Endothelial cell (in vitro differentiated cells): ENCODE measurements around the gene BAZ1B. TPM values are rescaled to one million over a fixed set of nuclear protein-coding genes. Genes with fewer than 3 reads are reported as not detected.
"Not testable (repeated sequence)": the region's sequence is repeated elsewhere in the genome, so short reads cannot be mapped to it uniquely, and the experiment has no call there.

Experiments
- DNase-seq: peaks from one replicate; pipeline ENCODE4 v3.0.0; 2021; ENCODE audit warnings: low spot score
- H3K27ac Mint-ChIP-seq: one replicate; pipeline ENCODE4 v1.8.0; 2021; ENCODE audit warnings: mixed read lengths, inconsistent platforms; ENCODE audit not compliant: unreplicated experiment
- H3K27me3 Mint-ChIP-seq: one replicate; pipeline ENCODE4 v1.8.0; 2021; ENCODE audit warnings: mild to moderate bottlenecking, moderate library complexity, mixed read lengths, inconsistent platforms; ENCODE audit not compliant: unreplicated experiment
- H3K36me3 Mint-ChIP-seq: one replicate; pipeline ENCODE4 v1.8.0; 2021; ENCODE audit warnings: mild to moderate bottlenecking, low read depth, mixed read lengths, inconsistent platforms; ENCODE audit not compliant: unreplicated experiment
- H3K4me1 Mint-ChIP-seq: one replicate; pipeline ENCODE4 v1.8.0; 2021; ENCODE audit warnings: mild to moderate bottlenecking, mixed read lengths, inconsistent platforms; ENCODE audit not compliant: unreplicated experiment
- H3K4me3 Mint-ChIP-seq: one replicate; pipeline ENCODE4 v1.8.0; 2021; ENCODE audit warnings: mild to moderate bottlenecking, mixed read lengths, inconsistent platforms; ENCODE audit not compliant: unreplicated experiment
- H3K9me3 Mint-ChIP-seq: one replicate; pipeline ENCODE4 v1.8.0; 2021; ENCODE audit warnings: mixed read lengths, inconsistent platforms; ENCODE audit not compliant: unreplicated experiment
- CTCF ChIP-seq: fragments of 200-600 bp; sonication (generic); IDR thresholded peaks from one replicate; pipeline ENCODE4 v1.5.0; 2021; ENCODE audit warnings: antibody characterized with exemption; ENCODE audit not compliant: unreplicated experiment
- total RNA-seq: library from RNA; stranded (reverse); fragmentation: NEBNext Ultra II Directional; extraction: Animal tissue kit (Norgen Biotek cat#: 25700); gene quantifications from one replicate; pipeline ENCODE4 v1.2.1, GENCODE V29; 2021; ENCODE audit not compliant: unreplicated experiment

BAZ1B gene
- total RNA-seq, 1 donor from 2014 or later: 56.5 TPM

- Mint-ChIP-seq H3K4me3 (no peak overlapping the region), H3K27ac (no peak overlapping the region), H3K27me3 (peaks cover 15% of the 10 kb centered on the region), H3K9me3 (no peaks in the 10 kb centered on the region), H3K36me3 (no peaks in the 10 kb centered on the region), H3K4me1 (no peaks in the 10 kb centered on the region)
- no peak for TF ChIP-seq CTCF
- no peak for DNase-seq
These were observed 90.9 kb downstream of the BAZ1B start for GRCh38 chr7:73431041-73431835.

- not testable (repeated sequence) for H3K9me3 Mint-ChIP-seq, H3K4me3 Mint-ChIP-seq, H3K27ac Mint-ChIP-seq, DNase-seq, H3K4me1 Mint-ChIP-seq, H3K36me3 Mint-ChIP-seq
- H3K27me3 Mint-ChIP-seq: peaks cover 15% of the 10 kb centered on the region
These were observed 91.6 kb downstream of the BAZ1B start for GRCh38 chr7:73430540-73430939.

- no peak overlapping the region for H3K27ac Mint-ChIP-seq
- no peaks in the 10 kb centered on the region for H3K9me3 Mint-ChIP-seq
- peaks cover 11% of the 10 kb centered on the region for H3K27me3 Mint-ChIP-seq
- H3K4me1 Mint-ChIP-seq: no peaks in the 10 kb centered on the region
- no peaks in the 10 kb centered on the region for H3K36me3 Mint-ChIP-seq
- DNase-seq: no peak
- TF ChIP-seq CTCF: no peak
- H3K4me3 Mint-ChIP-seq: no peak overlapping the region
These were observed 92.2 kb downstream of the BAZ1B start for GRCh38 chr7:73429622-73430505.

GRCh38 chr7:73429215-73429614 is 92.9 kb downstream of the BAZ1B start:
- no peak overlapping the region for H3K4me3 Mint-ChIP-seq
- no peak for TF ChIP-seq CTCF
- H3K27me3 Mint-ChIP-seq: peaks cover 8% of the 10 kb centered on the region
- DNase-seq: no peak
- H3K36me3 Mint-ChIP-seq: no peaks in the 10 kb centered on the region
- H3K4me1 Mint-ChIP-seq: peaks cover 3% of the 10 kb centered on the region
- H3K27ac Mint-ChIP-seq: no peak overlapping the region
- no peaks in the 10 kb centered on the region for H3K9me3 Mint-ChIP-seq

GRCh38 chr7:73427902-73428787 is 93.9 kb downstream of the BAZ1B start:
- peaks cover 5% of the 10 kb centered on the region for H3K4me1 Mint-ChIP-seq
- H3K36me3 Mint-ChIP-seq: no peaks in the 10 kb centered on the region
- no peaks in the 10 kb centered on the region for H3K9me3 Mint-ChIP-seq
- TF ChIP-seq CTCF: no peak
- no peak for DNase-seq
- no peak overlapping the region for H3K27ac Mint-ChIP-seq
- H3K27me3 Mint-ChIP-seq: peaks cover 8% of the 10 kb centered on the region
- no peak overlapping the region for H3K4me3 Mint-ChIP-seq
